ENCODE measurements around the gene MST1.

The MST1 gene

GRCh38 chr3:49681543-49681942 is 7.7 kb downstream of the MST1 start (continued):
- TF ChIP-seq ZNF266 (tag by site-specific recombination; IDR thresholded peaks at IDR 0.05; ENCODE audit: low read depth) (no peak), ZNF585B (tag by site-specific recombination; IDR thresholded peaks at IDR 0.05) (no peak), ZNF341 (tag by site-specific recombination; IDR thresholded peaks at IDR 0.05; ENCODE audit: low read depth) (no peak), ZNF138 (tag by site-specific recombination; IDR thresholded peaks at IDR 0.05; ENCODE audit: borderline replicate concordance) (no peak)

- CTCF ChIA-PET = no interaction called here
Observed at GRCh38 chr3:49681232-49681522, 8.1 kb downstream of the MST1 start.

GRCh38 chr3:49680493-49681231 is 8.6 kb downstream of the MST1 start:
- Histone ChIP-seq H3K36me3 (ENCODE audit: control insufficient read depth in 2 of 2, insufficient read depth in 1 of 2, low read length in 2 of 2) (peaks cover 0 to 91% of the 10 kb centered on the region in 2 experiments; a peak in 1 of 3 replicates), H3K27ac (ENCODE audit: extremely low read depth, low read depth, low read length) (no peak overlapping the region), H3K4me1 (ENCODE audit: control insufficient read depth, insufficient read depth, low read length) (no peaks in the 10 kb centered on the region), H3K4me3 (ENCODE audit: low read depth, low read length) (no peak overlapping the region), H3K9me3 (ENCODE audit: control insufficient read depth, insufficient read depth, low read depth, low read length) (no peaks in the 10 kb centered on the region)
- CTCF ChIA-PET = interaction anchor here (0.6 to 0.8 kb wide), 2 partner anchors 61 to 141 kb away, joined by 4 read pairs; no protein-coding TSS in a partner anchor
- POLR2A ChIA-PET = interaction anchor here (1.1 kb wide), 1 partner anchor 9 kb away, joined by 4 read pairs; the partner anchor contains the start of genes MST1 and RNF123
- no peak for TF ChIP-seq CTCF (tag by site-specific recombination; IDR thresholded peaks at IDR 0.05)
- TF ChIP-seq ZNF391 (tag by site-specific recombination; IDR thresholded peaks at IDR 0.05; ENCODE audit: borderline replicate concordance, low read depth) = no peak
- no peak for TF ChIP-seq ZBTB20 (tag by site-specific recombination; IDR thresholded peaks at IDR 0.05)
- no peak for TF ChIP-seq OVOL3 (tag by site-specific recombination; IDR thresholded peaks at IDR 0.05)
- no peak for TF ChIP-seq INSM2 (tag by site-specific recombination; IDR thresholded peaks at IDR 0.05)
- no peak for TF ChIP-seq YY1 (tag by site-specific recombination; IDR thresholded peaks at IDR 0.05)
- no peak for TF ChIP-seq ZNF148 (tag by site-specific recombination; IDR thresholded peaks at IDR 0.05; ENCODE audit: borderline replicate concordance)
- TF ChIP-seq ZNF624 (tag by site-specific recombination; IDR thresholded peaks at IDR 0.05) = no peak
- no peak for TF ChIP-seq ZNF133 (tag by site-specific recombination; IDR thresholded peaks at IDR 0.05)
- TF ChIP-seq ZNF692 (tag by site-specific recombination; IDR thresholded peaks at IDR 0.05) = no peak
- TF ChIP-seq ZNF654 (tag by site-specific recombination; IDR thresholded peaks at IDR 0.05; ENCODE audit: low read depth) = no peak
- no peak for TF ChIP-seq ZNF394 (tag by site-specific recombination; IDR thresholded peaks at IDR 0.05; ENCODE audit: borderline replicate concordance)
- no peak for TF ChIP-seq TRIM28 (IDR thresholded peaks at IDR 0.05; ENCODE audit: borderline replicate concordance, low read length)
- no peak for TF ChIP-seq ZNF645 (tag by site-specific recombination; IDR thresholded peaks at IDR 0.05)
- no peak for TF ChIP-seq ZNF404 (tag by site-specific recombination; IDR thresholded peaks at IDR 0.05)

More at GRCh38 chr3:49681232-49681522, 8.1 kb downstream of the MST1 start:
- POLR2A ChIA-PET = interaction anchor here (1.1 kb wide), 1 partner anchor 8 kb away, joined by 4 read pairs; the partner anchor contains the start of genes MST1 and RNF123
- peaks cover 0 to 86% of the 10 kb centered on the region in 2 experiments; a peak in 1 of 3 replicates for H3K36me3 ChIP-seq (ENCODE audit: control insufficient read depth in 2 of 2, insufficient read depth in 1 of 2, low read length in 2 of 2)
- no peak for TF ChIP-seq ZBTB20 (tag by site-specific recombination; IDR thresholded peaks at IDR 0.05)
- no peak for TF ChIP-seq ZNF626 (tag by site-specific recombination; IDR thresholded peaks at IDR 0.05)
- TF ChIP-seq ZNF639 (tag by site-specific recombination; IDR thresholded peaks at IDR 0.05) = no peak
- TF ChIP-seq ZFP41 (tag by site-specific recombination; IDR thresholded peaks at IDR 0.05; ENCODE audit: borderline replicate concordance) = no peak
- no peak for TF ChIP-seq RBAK (tag by site-specific recombination; IDR thresholded peaks at IDR 0.05)
- no peak overlapping the region for H3K27ac ChIP-seq (ENCODE audit: extremely low read depth, low read depth, low read length)
- no peaks in the 10 kb centered on the region for H3K9me3 ChIP-seq (ENCODE audit: control insufficient read depth, insufficient read depth, low read depth, low read length)
- H3K4me1 ChIP-seq (ENCODE audit: control insufficient read depth, insufficient read depth, low read length) = no peaks in the 10 kb centered on the region
- H3K4me3 ChIP-seq (ENCODE audit: low read depth, low read length) = no peak overlapping the region

Measured in HEK293 (cell line).